ENCODE data around the gene SDF4.

The SDF4 gene

DNA sequence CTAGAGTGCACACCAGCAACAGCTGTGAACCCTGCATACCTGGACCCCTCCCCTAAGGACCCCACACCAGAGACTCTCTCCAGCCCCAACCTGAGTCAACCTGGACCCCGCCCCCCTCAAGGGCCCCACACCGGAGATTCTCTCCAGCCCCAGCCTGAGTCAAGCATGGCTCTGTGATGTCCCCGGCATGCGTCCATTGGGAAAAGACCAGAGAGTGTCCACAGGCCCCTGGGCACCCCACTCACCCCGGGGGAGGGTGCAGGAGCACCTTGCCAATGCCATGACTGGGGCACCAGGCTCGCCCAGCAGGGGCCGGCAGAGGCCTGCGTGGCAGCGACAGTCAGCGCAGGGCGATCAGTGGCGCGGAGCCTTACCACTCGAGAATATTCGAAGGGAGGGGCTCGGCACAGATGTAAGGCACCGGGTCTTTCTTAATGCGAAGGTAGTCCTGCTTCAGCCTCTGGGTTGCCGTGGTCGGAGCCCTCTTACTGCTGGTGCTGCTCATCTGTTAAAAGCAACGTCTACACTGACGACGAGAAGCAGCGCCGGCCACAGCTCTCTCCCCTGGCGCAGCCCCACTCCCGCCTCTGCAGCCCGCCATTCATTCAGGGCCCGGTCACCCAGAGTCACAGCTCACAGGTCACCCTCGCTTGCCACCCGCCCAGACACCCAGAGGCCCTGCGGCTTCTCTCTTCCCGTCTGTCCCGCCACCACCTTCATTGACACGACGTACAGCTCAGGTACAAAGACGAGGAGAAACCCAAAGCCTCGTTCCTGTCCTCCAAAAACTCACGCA is 35.9 kb upstream of the SDF4 start:
- Histone ChIP-seq H3K9me3 (replicated peaks in 1 of 2; ENCODE audit: control insufficient read depth in 2 of 2, insufficient read depth in 1 of 2, low read depth in 1 of 2, low read length in 2 of 2) (peaks cover 0 to 2% of the 10 kb centered on the region in 2 donors), H3K27me3 (ENCODE audit: control insufficient read depth in 3 of 3, insufficient read depth in 3 of 3, low read depth in 1 of 3, low read length in 3 of 3) (no peaks in the 10 kb centered on the region), H2BK12ac (ENCODE audit: low read length) (no peak overlapping the region), H3K4me3 (ENCODE audit: low read length in 2 of 2) (no peak overlapping the region), H2AK5ac (ENCODE audit: low read depth, low read length) (no peak overlapping the region), H3K4ac (ENCODE audit: low read length) (no peak overlapping the region), H3K9ac (ENCODE audit: low read depth, low read length, poor library complexity) (no peak overlapping the region), H2BK15ac (ENCODE audit: low read length) (no peak overlapping the region), H2BK5ac (ENCODE audit: low read length) (no peak overlapping the region), H3K23ac (ENCODE audit: low read depth, low read length, poor library complexity) (no peak overlapping the region), H3K4me1 (ENCODE audit: control insufficient read depth in 2 of 2, insufficient read depth in 1 of 2, low read depth in 1 of 2, low read length in 2 of 2) (peaks cover 7 to 8% of the 10 kb centered on the region in 2 donors), H3K27ac (replicated peaks; ENCODE audit: low read length) (no peak overlapping the region), H3K14ac (ENCODE audit: low read length) (no peak overlapping the region), H2AFZ (ENCODE audit: low read length) (no peak overlapping the region), H3K4me2 (ENCODE audit: insufficient read depth, low read length, poor library complexity, severe bottlenecking) (no peak overlapping the region), H4K91ac (ENCODE audit: low read depth, low read length, poor library complexity) (no peak overlapping the region), H4K8ac (ENCODE audit: low read depth, low read length) (no peak overlapping the region), H2BK120ac (ENCODE audit: low read depth, low read length) (no peak overlapping the region), H3K79me1 (ENCODE audit: low read depth, low read length) (peaks cover 26% of the 10 kb centered on the region), H3K36me3 (replicated peaks in 1 of 2; ENCODE audit: control insufficient read depth in 2 of 2, insufficient read depth in 2 of 2, low read length in 2 of 2) (peaks cover 34 to 85% of the 10 kb centered on the region in 2 donors), H3K18ac (ENCODE audit: low read length) (peak overlapping the region; percentile 28)
- WGBS, 2 donors (ENCODE audit: extremely low coverage in 2 of 2, insufficient read length in 2 of 2, insufficient replicate concordance in 1 of 2), result no CpG with 5 or more reads among the region's 39 CpGs
- DNase-seq (ENCODE audit: low spot score), result no peak

DNA sequence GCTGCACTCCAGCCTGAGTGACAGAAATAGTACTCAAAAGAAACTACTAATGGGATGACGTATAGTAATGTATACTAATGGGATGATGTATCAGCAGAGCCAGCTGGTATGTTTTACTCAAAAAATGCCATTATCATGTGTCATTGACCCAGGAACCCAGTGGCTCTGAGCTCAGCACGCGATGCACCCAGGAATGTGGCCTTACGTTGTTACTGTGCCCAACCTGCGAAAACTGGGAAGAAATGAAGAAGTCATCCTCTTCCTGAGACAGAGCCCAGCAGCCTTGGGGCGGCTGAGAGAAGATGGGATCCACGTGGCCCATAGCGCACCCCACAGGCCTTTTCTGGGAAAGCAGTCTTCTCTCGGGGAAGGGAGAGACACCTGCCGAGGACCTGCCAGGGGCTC is 33.1 kb upstream of the SDF4 start:
- DNase-seq (ENCODE audit: low spot score), result no peak
- Histone ChIP-seq H2AK5ac (ENCODE audit: low read depth, low read length) (no peak overlapping the region), H3K4ac (ENCODE audit: low read length) (no peak overlapping the region), H4K8ac (ENCODE audit: low read depth, low read length) (no peak overlapping the region), H3K4me2 (ENCODE audit: insufficient read depth, low read length, poor library complexity, severe bottlenecking) (no peak overlapping the region), H2BK120ac (ENCODE audit: low read depth, low read length) (no peak overlapping the region), H3K4me1 (ENCODE audit: control insufficient read depth in 2 of 2, insufficient read depth in 1 of 2, low read depth in 1 of 2, low read length in 2 of 2) (no peaks in the 10 kb centered on the region), H3K14ac (ENCODE audit: low read length) (no peak overlapping the region), H3K27me3 (ENCODE audit: control insufficient read depth in 3 of 3, insufficient read depth in 3 of 3, low read depth in 1 of 3, low read length in 3 of 3) (no peaks in the 10 kb centered on the region), H3K4me3 (ENCODE audit: low read length in 2 of 2) (no peak overlapping the region), H3K9me3 (replicated peaks in 1 of 2; ENCODE audit: control insufficient read depth in 2 of 2, insufficient read depth in 1 of 2, low read depth in 1 of 2, low read length in 2 of 2) (no peaks in the 10 kb centered on the region), H3K9ac (ENCODE audit: low read depth, low read length, poor library complexity) (peak overlapping the region; percentile 47), H3K23ac (ENCODE audit: low read depth, low read length, poor library complexity) (no peak overlapping the region), H2BK12ac (ENCODE audit: low read length) (no peak overlapping the region), H3K36me3 (replicated peaks in 1 of 2; ENCODE audit: control insufficient read depth in 2 of 2, insufficient read depth in 2 of 2, low read length in 2 of 2) (peaks cover 47 to 86% of the 10 kb centered on the region in 2 donors), H3K27ac (replicated peaks; ENCODE audit: low read length) (no peak overlapping the region), H3K79me1 (ENCODE audit: low read depth, low read length) (peaks cover 20% of the 10 kb centered on the region), H4K91ac (ENCODE audit: low read depth, low read length, poor library complexity) (no peak overlapping the region), H2BK5ac (ENCODE audit: low read length) (no peak overlapping the region), H2BK15ac (ENCODE audit: low read length) (no peak overlapping the region), H3K18ac (ENCODE audit: low read length) (no peak overlapping the region), H2AFZ (ENCODE audit: low read length) (no peak overlapping the region)
- no CpG with 5 or more reads among the region's 10 CpGs for WGBS, 2 donors (ENCODE audit: extremely low coverage in 2 of 2, insufficient read length in 2 of 2, insufficient replicate concordance in 1 of 2)

DNA sequence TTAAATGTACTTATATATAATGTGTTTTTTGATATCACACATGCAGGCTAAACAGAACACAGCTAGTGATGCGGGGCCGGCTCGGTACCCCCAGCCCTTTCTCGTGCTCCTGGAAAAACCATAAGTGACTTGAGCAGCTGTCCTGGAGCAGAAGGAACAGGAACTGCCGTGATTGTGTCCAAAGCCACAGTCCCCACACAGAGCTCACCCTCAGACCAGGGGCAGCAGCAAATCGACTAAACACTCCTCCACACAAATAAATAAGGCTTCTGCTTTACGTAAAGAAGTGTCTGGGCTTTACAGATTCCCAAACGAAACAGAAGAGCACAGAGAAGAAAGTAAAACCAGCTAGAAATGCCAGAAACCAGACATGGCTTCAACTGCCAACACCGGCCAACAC is 32.2 kb upstream of the SDF4 start:
- peaks cover 49 to 90% of the 10 kb centered on the region in 2 donors for H3K36me3 ChIP-seq (replicated peaks in 1 of 2; ENCODE audit: control insufficient read depth in 2 of 2, insufficient read depth in 2 of 2, low read length in 2 of 2)
- no peak overlapping the region for H2BK120ac ChIP-seq (ENCODE audit: low read depth, low read length)
- H3K14ac ChIP-seq (ENCODE audit: low read length), result no peak overlapping the region
- H2BK5ac ChIP-seq (ENCODE audit: low read length), result no peak overlapping the region
- no peak overlapping the region for H2AK5ac ChIP-seq (ENCODE audit: low read depth, low read length)
- H3K9me3 ChIP-seq (replicated peaks in 1 of 2; ENCODE audit: control insufficient read depth in 2 of 2, insufficient read depth in 1 of 2, low read depth in 1 of 2, low read length in 2 of 2), result peaks cover 0 to 2% of the 10 kb centered on the region in 2 donors
- H3K4me3 ChIP-seq (ENCODE audit: low read length in 2 of 2), result no peak overlapping the region
- H3K27me3 ChIP-seq (ENCODE audit: control insufficient read depth in 3 of 3, insufficient read depth in 3 of 3, low read depth in 1 of 3, low read length in 3 of 3), result no peaks in the 10 kb centered on the region
- H3K27ac ChIP-seq (replicated peaks; ENCODE audit: low read length), result no peak overlapping the region
- H4K91ac ChIP-seq (ENCODE audit: low read depth, low read length, poor library complexity), result no peak overlapping the region
- no peak overlapping the region for H3K4ac ChIP-seq (ENCODE audit: low read length)
- H2BK12ac ChIP-seq (ENCODE audit: low read length), result no peak overlapping the region
- no peak overlapping the region for H2BK15ac ChIP-seq (ENCODE audit: low read length)
- H4K8ac ChIP-seq (ENCODE audit: low read depth, low read length), result no peak overlapping the region
- H3K4me2 ChIP-seq (ENCODE audit: insufficient read depth, low read length, poor library complexity, severe bottlenecking), result no peak overlapping the region
- peaks cover 0 to under 1% of the 10 kb centered on the region in 2 donors for H3K4me1 ChIP-seq (ENCODE audit: control insufficient read depth in 2 of 2, insufficient read depth in 1 of 2, low read depth in 1 of 2, low read length in 2 of 2)
- H3K23ac ChIP-seq (ENCODE audit: low read depth, low read length, poor library complexity), result no peak overlapping the region
- H3K79me1 ChIP-seq (ENCODE audit: low read depth, low read length), result peaks cover 21% of the 10 kb centered on the region
- DNase-seq (ENCODE audit: low spot score), result no peak
- H3K9ac ChIP-seq (ENCODE audit: low read depth, low read length, poor library complexity), result no peak overlapping the region
- no peak overlapping the region for H2AFZ ChIP-seq (ENCODE audit: low read length)
- no CpG with 5 or more reads among the region's 9 CpGs for WGBS, 2 donors (ENCODE audit: extremely low coverage in 2 of 2, insufficient read length in 2 of 2, insufficient replicate concordance in 1 of 2)
- H3K18ac ChIP-seq (ENCODE audit: low read length), result no peak overlapping the region

DNA sequence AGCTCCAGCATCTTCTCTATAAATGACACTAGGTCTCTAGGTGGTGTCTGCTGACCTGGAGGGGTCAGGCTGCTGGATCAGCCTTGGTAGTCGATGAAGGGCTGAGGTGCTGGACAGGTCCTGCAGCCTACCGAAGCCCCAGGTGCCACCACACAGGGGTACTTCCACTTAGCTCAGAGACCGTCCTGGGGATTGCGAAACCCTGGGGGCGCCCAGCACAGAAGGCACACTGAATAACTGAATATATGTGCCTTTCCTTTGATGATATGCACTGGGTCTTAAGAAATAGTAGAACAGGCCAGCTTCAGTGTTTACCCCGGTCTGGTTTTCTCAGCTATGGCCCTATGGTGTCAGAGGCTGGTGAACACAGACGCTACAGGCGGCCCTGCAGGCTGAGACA is 31.0 kb upstream of the SDF4 start:
- Histone ChIP-seq H2BK15ac (ENCODE audit: low read length) (no peak overlapping the region), H3K79me1 (ENCODE audit: low read depth, low read length) (peaks cover 20% of the 10 kb centered on the region), H3K18ac (ENCODE audit: low read length) (no peak overlapping the region), H3K23ac (ENCODE audit: low read depth, low read length, poor library complexity) (no peak overlapping the region), H3K9ac (ENCODE audit: low read depth, low read length, poor library complexity) (no peak overlapping the region), H4K8ac (ENCODE audit: low read depth, low read length) (no peak overlapping the region), H3K4me3 (ENCODE audit: low read length in 2 of 2) (no peak overlapping the region), H4K91ac (ENCODE audit: low read depth, low read length, poor library complexity) (no peak overlapping the region), H2BK12ac (ENCODE audit: low read length) (no peak overlapping the region), H3K4me1 (ENCODE audit: control insufficient read depth in 2 of 2, insufficient read depth in 1 of 2, low read depth in 1 of 2, low read length in 2 of 2) (peaks cover 0 to 3% of the 10 kb centered on the region in 2 donors), H3K9me3 (replicated peaks in 1 of 2; ENCODE audit: control insufficient read depth in 2 of 2, insufficient read depth in 1 of 2, low read depth in 1 of 2, low read length in 2 of 2) (peaks cover 0 to 3% of the 10 kb centered on the region in 2 donors), H2BK120ac (ENCODE audit: low read depth, low read length) (no peak overlapping the region), H2AK5ac (ENCODE audit: low read depth, low read length) (no peak overlapping the region), H3K27me3 (ENCODE audit: control insufficient read depth in 3 of 3, insufficient read depth in 3 of 3, low read depth in 1 of 3, low read length in 3 of 3) (no peaks in the 10 kb centered on the region), H2AFZ (ENCODE audit: low read length) (no peak overlapping the region), H3K4me2 (ENCODE audit: insufficient read depth, low read length, poor library complexity, severe bottlenecking) (no peak overlapping the region), H2BK5ac (ENCODE audit: low read length) (no peak overlapping the region), H3K36me3 (replicated peaks in 1 of 2; ENCODE audit: control insufficient read depth in 2 of 2, insufficient read depth in 2 of 2, low read length in 2 of 2) (peaks cover 52 to 87% of the 10 kb centered on the region in 2 donors), H3K27ac (replicated peaks; ENCODE audit: low read length) (no peak overlapping the region), H3K4ac (ENCODE audit: low read length) (no peak overlapping the region), H3K14ac (ENCODE audit: low read length) (no peak overlapping the region)
- no CpG with 5 or more reads among the region's 8 CpGs for WGBS, 2 donors (ENCODE audit: extremely low coverage in 2 of 2, insufficient read length in 2 of 2, insufficient replicate concordance in 1 of 2)
- DNase-seq (ENCODE audit: low spot score), result no peak

All from neuronal stem cell (in vitro differentiated cells).